Activated CD4-positive, alpha-beta T cell treated with anti-CD3 and anti-CD28 coated beads, Interleukin-2, amount 10 ng/mL, durations not matched to agents 7 days and 5 days (primary cell): ENCODE measurements around the gene DISP3. TPM values are rescaled to one million over a fixed set of nuclear protein-coding genes. Genes with fewer than 3 reads are reported as not detected.

Experiments
- CTCF ChIA-PET: fragments of 350-600 bp; sonication (Branson Sonifier 250); formaldehyde crosslinking; loops from one replicate; lab custom pipeline; 2021; ENCODE audit warnings: antibody characterized with exemption; lab: Charles Lee
- POLR2A ChIA-PET: fragments of 350-600 bp; sonication (Branson Sonifier 250); formaldehyde crosslinking; loops from one replicate; lab custom pipeline; 2021; ENCODE audit warnings: antibody characterized with exemption; lab: Charles Lee
- DNase-seq: peaks from one replicate; pipeline ENCODE4 v3.0.0-alpha.2; 2020
- H3K27ac Mint-ChIP-seq: one replicate; pipeline ENCODE4 v1.8.0; 2021; ENCODE audit warnings: mild to moderate bottlenecking, moderate library complexity, mixed read lengths
- H3K27me3 Mint-ChIP-seq: one replicate; pipeline ENCODE4 v1.8.0; 2021; ENCODE audit warnings: mixed read lengths
- H3K36me3 Mint-ChIP-seq: one replicate; pipeline ENCODE4 v1.8.0; 2021; ENCODE audit warnings: low read depth, mixed read lengths
- H3K4me1 Mint-ChIP-seq: one replicate; pipeline ENCODE4 v1.8.0; 2021; ENCODE audit warnings: mixed read lengths
- H3K4me3 Mint-ChIP-seq: one replicate; pipeline ENCODE4 v1.8.0; 2021; ENCODE audit warnings: mild to moderate bottlenecking, moderate library complexity, mixed read lengths
- H3K9me3 Mint-ChIP-seq: one replicate; pipeline ENCODE4 v1.8.0; 2021; ENCODE audit warnings: mixed read lengths
- total RNA-seq, 2 experiments: library from RNA; stranded (reverse); gene quantifications; one replicate each; pipeline ENCODE4 v1.2.3, GENCODE V29; 2021

The DISP3 gene
- total RNA-seq, 2 experiments from 2014 or later = 0.92 TPM

DNA sequence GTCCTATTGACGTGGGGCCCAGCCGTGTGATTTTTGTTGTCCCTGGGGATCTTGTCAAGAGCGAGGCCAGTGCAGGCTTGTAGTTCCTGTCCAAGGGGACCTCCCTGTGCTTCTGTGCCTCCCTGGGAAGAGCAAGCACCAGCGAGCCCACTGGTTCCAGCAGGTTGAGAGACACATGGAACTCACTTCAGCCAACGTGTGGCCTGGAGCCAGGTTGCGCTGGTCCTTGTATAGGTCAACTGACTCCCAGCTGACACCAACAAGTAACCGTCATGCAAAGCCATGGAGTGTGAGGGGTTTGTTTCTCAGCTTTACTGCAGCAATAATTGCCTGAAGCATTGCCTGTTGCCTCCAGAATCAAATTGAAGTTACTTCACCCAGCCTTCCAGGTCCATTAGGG lies 63.0 kb downstream of the DISP3 start:
- no peak for DNase-seq
- Mint-ChIP-seq H3K27ac (no peak overlapping the region), H3K36me3 (no peaks in the 10 kb centered on the region), H3K4me3 (no peak overlapping the region), H3K9me3 (no peaks in the 10 kb centered on the region), H3K4me1 (no peaks in the 10 kb centered on the region), H3K27me3 (no peaks in the 10 kb centered on the region)
- ChIA-PET POLR2A (no interaction called here), CTCF (interaction anchor here (1.5 kb wide), 1 partner anchor 8 kb away, joined by 3 read pairs; no protein-coding TSS in a partner anchor)

DNA sequence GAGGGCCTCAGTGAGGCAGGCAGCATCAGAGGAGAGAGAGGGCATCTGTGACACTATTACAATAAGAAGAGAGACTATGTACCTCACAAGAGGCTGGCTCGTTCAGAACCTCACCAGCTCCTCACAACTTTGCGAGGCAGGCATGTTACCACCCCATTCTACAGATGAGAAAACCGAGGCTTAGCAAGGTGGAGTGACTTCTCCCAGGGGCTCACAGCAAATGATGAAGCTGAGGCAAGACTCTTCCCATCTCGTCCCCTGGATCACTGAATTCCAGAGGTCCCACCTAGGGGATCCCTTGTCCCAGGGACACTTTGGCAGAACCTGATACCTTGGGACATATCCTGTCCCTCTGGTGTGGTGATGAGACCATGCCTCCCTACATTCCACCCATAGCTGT lies 64.4 kb downstream of the DISP3 start:
- CTCF ChIA-PET = interaction anchor here (1.5 kb wide), 1 partner anchor 10 kb away, joined by 3 read pairs; no protein-coding TSS in a partner anchor
- Mint-ChIP-seq H3K27me3 (peaks cover 5% of the 10 kb centered on the region), H3K27ac (no peak overlapping the region), H3K4me3 (no peak overlapping the region), H3K36me3 (no peaks in the 10 kb centered on the region), H3K9me3 (no peaks in the 10 kb centered on the region), H3K4me1 (no peaks in the 10 kb centered on the region)
- no peak for DNase-seq
- POLR2A ChIA-PET = no interaction called here

DNA sequence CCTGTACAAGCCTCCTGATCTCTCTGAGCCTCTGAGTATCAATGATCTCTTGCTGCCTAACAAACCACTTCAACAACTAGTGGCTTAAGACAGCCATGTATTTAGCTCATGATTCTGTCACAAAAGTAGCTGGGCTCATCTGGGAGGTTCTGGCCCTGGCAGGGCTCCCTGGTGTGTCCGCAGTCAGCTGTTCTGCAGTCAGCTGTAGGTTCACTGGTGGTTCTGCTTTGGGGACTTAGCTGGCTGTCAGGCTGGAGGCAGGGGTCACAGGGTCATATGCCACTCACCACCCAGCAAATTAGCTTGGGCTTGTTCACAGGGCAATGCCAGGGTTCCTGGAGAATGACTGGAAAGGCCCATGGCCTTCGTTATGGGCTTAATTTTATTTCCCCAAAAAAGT lies 64.8 kb downstream of the DISP3 start:
- ChIA-PET CTCF (no interaction called here), POLR2A (no interaction called here)
- DNase-seq = no peak
- Mint-ChIP-seq H3K36me3 (no peaks in the 10 kb centered on the region), H3K4me1 (no peaks in the 10 kb centered on the region), H3K27me3 (peaks cover 5% of the 10 kb centered on the region), H3K4me3 (no peak overlapping the region), H3K27ac (no peak overlapping the region), H3K9me3 (no peaks in the 10 kb centered on the region)

- Mint-ChIP-seq H3K27ac (no peak overlapping the region), H3K27me3 (peaks cover 5% of the 10 kb centered on the region), H3K4me3 (no peak overlapping the region), H3K36me3 (no peaks in the 10 kb centered on the region), H3K4me1 (no peaks in the 10 kb centered on the region), H3K9me3 (no peaks in the 10 kb centered on the region)
- ChIA-PET POLR2A (no interaction called here), CTCF (no interaction called here)
- DNase-seq = no peak
These were observed 67.5 kb downstream of the DISP3 start for GRCh38 chr1:11546456-11546855.

GRCh38 chr1:11550664-11551283 lies 71.8 kb downstream of the DISP3 start:
- CTCF ChIA-PET = no interaction called here
- Mint-ChIP-seq H3K27ac (no peak overlapping the region), H3K9me3 (no peaks in the 10 kb centered on the region), H3K4me3 (no peak overlapping the region), H3K27me3 (peaks cover 17% of the 10 kb centered on the region), H3K4me1 (no peaks in the 10 kb centered on the region), H3K36me3 (no peaks in the 10 kb centered on the region)
- DNase-seq = peak; percentile 67
- POLR2A ChIA-PET = interaction anchor here (0.6 kb wide), 1 partner anchor 62 kb away, joined by 3 read pairs; no protein-coding TSS in a partner anchor

- CTCF ChIA-PET = no interaction called here
These were observed 79.3 kb downstream of the DISP3 start for GRCh38 chr1:11558276-11558675.

GRCh38 chr1:11558871-11559590 lies 80.1 kb downstream of the DISP3 start:
- ChIA-PET POLR2A (no interaction called here), CTCF (interaction anchor here (0.9 kb wide), 1 partner anchor 12 kb away, joined by 3 read pairs; no protein-coding TSS in a partner anchor)
- no peak for DNase-seq
- Mint-ChIP-seq H3K4me1 (no peaks in the 10 kb centered on the region), H3K9me3 (no peaks in the 10 kb centered on the region), H3K36me3 (no peaks in the 10 kb centered on the region), H3K27ac (no peak overlapping the region), H3K27me3 (peaks cover 30% of the 10 kb centered on the region), H3K4me3 (no peak overlapping the region)

More at GRCh38 chr1:11558276-11558675, 79.3 kb downstream of the DISP3 start:
- Mint-ChIP-seq H3K4me3 (no peak overlapping the region), H3K4me1 (no peaks in the 10 kb centered on the region), H3K27me3 (peaks cover 30% of the 10 kb centered on the region), H3K27ac (no peak overlapping the region), H3K36me3 (no peaks in the 10 kb centered on the region), H3K9me3 (no peaks in the 10 kb centered on the region)
- POLR2A ChIA-PET = no interaction called here
- DNase-seq = no peak

DNA sequence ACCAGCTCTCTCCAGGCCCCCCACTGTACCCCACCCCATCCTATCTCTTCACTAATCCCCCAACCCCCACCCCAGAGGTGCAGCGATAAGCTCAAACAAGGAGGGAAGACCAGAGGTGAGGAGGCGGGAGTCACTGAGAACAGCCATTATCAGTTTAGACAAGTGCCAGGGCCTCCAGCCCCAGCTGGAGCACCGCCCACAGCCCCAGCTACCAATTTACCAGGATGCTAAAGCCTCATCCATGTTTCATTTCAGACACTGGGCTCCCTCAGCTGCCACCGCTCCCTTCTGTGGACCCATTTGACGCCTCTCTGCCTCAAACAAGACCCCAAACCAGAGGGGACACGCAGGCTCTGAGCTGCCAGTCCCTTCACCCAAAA lies 80.6 kb downstream of the DISP3 start:
- Mint-ChIP-seq H3K27me3 (peaks cover 27% of the 10 kb centered on the region), H3K9me3 (no peaks in the 10 kb centered on the region)
- POLR2A ChIA-PET = no interaction called here

DNA sequence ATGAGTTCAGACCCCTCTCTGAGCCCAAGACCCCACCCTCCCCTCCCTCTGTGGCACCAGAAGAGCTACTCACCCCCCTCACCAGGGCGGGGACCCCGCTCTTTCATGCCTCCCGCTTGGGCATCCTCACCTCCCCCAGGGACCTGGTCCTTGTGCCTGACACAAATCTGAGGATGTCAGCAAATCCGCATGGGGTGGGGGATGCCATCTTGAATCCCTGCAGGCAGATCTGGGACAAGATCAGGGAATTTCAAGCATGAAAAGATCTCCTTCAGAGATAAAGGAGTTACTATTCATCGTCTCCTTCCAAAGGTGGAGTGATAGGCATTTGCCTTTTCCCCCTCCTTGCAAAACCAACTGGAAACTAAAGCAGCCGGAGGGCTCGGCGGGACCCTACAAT lies 81.1 kb downstream of the DISP3 start:
- Mint-ChIP-seq H3K27me3 (peaks cover 23% of the 10 kb centered on the region), H3K4me1 (no peaks in the 10 kb centered on the region), H3K9me3 (no peaks in the 10 kb centered on the region), H3K4me3 (no peak overlapping the region), H3K27ac (no peak overlapping the region), H3K36me3 (no peaks in the 10 kb centered on the region)
- no peak for DNase-seq
- CTCF ChIA-PET = interaction anchor here (0.9 kb wide), 1 partner anchor 11 kb away, joined by 3 read pairs; no protein-coding TSS in a partner anchor
- POLR2A ChIA-PET = no interaction called here

More for the DNA sequence above, 80.6 kb downstream of the DISP3 start:
- DNase-seq = no peak
- no peak overlapping the region for H3K4me3 Mint-ChIP-seq
- H3K27ac Mint-ChIP-seq = no peak overlapping the region
- H3K4me1 Mint-ChIP-seq = no peaks in the 10 kb centered on the region
- CTCF ChIA-PET = interaction anchor here (0.9 kb wide), 1 partner anchor 12 kb away, joined by 3 read pairs; no protein-coding TSS in a partner anchor
- no peaks in the 10 kb centered on the region for H3K36me3 Mint-ChIP-seq

GRCh38 chr1:11561740-11562139 lies 82.8 kb downstream of the DISP3 start:
- H3K27ac Mint-ChIP-seq = no peak overlapping the region
- CTCF ChIA-PET = no interaction called here
- DNase-seq = no peak
- H3K9me3 Mint-ChIP-seq = no peaks in the 10 kb centered on the region
- H3K27me3 Mint-ChIP-seq = peaks cover 18% of the 10 kb centered on the region
- no peaks in the 10 kb centered on the region for H3K36me3 Mint-ChIP-seq
- POLR2A ChIA-PET = no interaction called here
- no peaks in the 10 kb centered on the region for H3K4me1 Mint-ChIP-seq
- H3K4me3 Mint-ChIP-seq = no peak overlapping the region

GRCh38 chr1:11562664-11563063 lies 83.7 kb downstream of the DISP3 start:
- no peak for DNase-seq
- ChIA-PET POLR2A (no interaction called here), CTCF (no interaction called here)
- Mint-ChIP-seq H3K27ac (no peak overlapping the region), H3K4me1 (no peaks in the 10 kb centered on the region), H3K4me3 (no peak overlapping the region), H3K9me3 (no peaks in the 10 kb centered on the region), H3K27me3 (peaks cover 16% of the 10 kb centered on the region), H3K36me3 (no peaks in the 10 kb centered on the region)

- POLR2A ChIA-PET = no interaction called here
- no peak overlapping the region for H3K27ac Mint-ChIP-seq
- H3K9me3 Mint-ChIP-seq = no peaks in the 10 kb centered on the region
- peaks cover 8% of the 10 kb centered on the region for H3K27me3 Mint-ChIP-seq
- CTCF ChIA-PET = no interaction called here
- H3K4me3 Mint-ChIP-seq = no peak overlapping the region
- no peaks in the 10 kb centered on the region for H3K4me1 Mint-ChIP-seq
- no peaks in the 10 kb centered on the region for H3K36me3 Mint-ChIP-seq
- DNase-seq = no peak
These were observed 84.7 kb downstream of the DISP3 start for GRCh38 chr1:11563560-11564069.

GRCh38 chr1:11564237-11564636 lies 85.3 kb downstream of the DISP3 start:
- no peak overlapping the region for H3K27ac Mint-ChIP-seq
- no peaks in the 10 kb centered on the region for H3K4me1 Mint-ChIP-seq
- DNase-seq = no peak
- no peak overlapping the region for H3K4me3 Mint-ChIP-seq
- no peaks in the 10 kb centered on the region for H3K36me3 Mint-ChIP-seq
- ChIA-PET CTCF (no interaction called here), POLR2A (interaction anchor here (0.7 kb wide), 1 partner anchor 144 kb away, joined by 4 read pairs; no protein-coding TSS in a partner anchor)
- H3K27me3 Mint-ChIP-seq = peaks cover 4% of the 10 kb centered on the region
- no peaks in the 10 kb centered on the region for H3K9me3 Mint-ChIP-seq
